ENCODE data around the gene MYO5C. TPM values are rescaled to one million over a fixed set of nuclear protein-coding genes. Genes with fewer than 3 reads are reported as not detected.

MYO5C gene
- total RNA-seq, 1 donor from 2014 or later = 23.0 TPM

DNA sequence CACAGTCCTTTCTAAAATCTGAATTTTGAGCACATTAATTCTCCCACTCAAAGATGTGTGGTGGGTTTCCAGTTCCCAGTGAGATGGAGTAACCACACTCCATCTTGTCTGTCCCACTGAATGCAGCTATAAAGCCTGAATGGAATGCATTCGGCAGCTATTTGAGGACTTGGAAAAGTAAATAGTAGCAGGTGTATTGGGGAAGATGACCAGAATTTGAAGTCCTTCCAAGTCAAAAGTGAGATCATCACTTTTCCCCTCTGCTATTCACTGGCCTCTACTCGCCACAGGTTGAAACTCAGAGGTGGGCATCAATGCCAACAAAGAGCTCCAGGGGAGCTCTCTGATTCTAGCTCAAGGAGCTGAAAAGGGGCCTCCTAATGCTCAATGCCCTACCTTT, 96.3 kb downstream of the MYO5C start:
- H3K9me3 Mint-ChIP-seq = no peaks in the 10 kb centered on the region
- no peak for DNase-seq (ENCODE audit: low spot score in 2 of 2, unreplicated experiment in 2 of 2)
- peaks cover 5% of the 10 kb centered on the region for H3K36me3 Mint-ChIP-seq
- no peak overlapping the region for H3K27ac Mint-ChIP-seq
- H3K27me3 Mint-ChIP-seq (ENCODE audit: low read depth) = no peaks in the 10 kb centered on the region
- no peaks in the 10 kb centered on the region for H3K4me1 Mint-ChIP-seq
- no peak overlapping the region for H3K4me3 Mint-ChIP-seq
- TF ChIP-seq, protein P1, sequence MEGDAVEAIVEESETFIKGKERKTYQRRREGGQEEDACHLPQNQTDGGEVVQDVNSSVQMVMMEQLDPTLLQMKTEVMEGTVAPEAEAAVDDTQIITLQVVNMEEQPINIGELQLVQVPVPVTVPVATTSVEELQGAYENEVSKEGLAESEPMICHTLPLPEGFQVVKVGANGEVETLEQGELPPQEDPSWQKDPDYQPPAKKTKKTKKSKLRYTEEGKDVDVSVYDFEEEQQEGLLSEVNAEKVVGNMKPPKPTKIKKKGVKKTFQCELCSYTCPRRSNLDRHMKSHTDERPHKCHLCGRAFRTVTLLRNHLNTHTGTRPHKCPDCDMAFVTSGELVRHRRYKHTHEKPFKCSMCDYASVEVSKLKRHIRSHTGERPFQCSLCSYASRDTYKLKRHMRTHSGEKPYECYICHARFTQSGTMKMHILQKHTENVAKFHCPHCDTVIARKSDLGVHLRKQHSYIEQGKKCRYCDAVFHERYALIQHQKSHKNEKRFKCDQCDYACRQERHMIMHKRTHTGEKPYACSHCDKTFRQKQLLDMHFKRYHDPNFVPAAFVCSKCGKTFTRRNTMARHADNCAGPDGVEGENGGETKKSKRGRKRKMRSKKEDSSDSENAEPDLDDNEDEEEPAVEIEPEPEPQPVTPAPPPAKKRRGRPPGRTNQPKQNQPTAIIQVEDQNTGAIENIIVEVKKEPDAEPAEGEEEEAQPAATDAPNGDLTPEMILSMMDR (IDR thresholded peaks at IDR 0.05; ENCODE audit: unreplicated experiment) = no peak

DNA sequence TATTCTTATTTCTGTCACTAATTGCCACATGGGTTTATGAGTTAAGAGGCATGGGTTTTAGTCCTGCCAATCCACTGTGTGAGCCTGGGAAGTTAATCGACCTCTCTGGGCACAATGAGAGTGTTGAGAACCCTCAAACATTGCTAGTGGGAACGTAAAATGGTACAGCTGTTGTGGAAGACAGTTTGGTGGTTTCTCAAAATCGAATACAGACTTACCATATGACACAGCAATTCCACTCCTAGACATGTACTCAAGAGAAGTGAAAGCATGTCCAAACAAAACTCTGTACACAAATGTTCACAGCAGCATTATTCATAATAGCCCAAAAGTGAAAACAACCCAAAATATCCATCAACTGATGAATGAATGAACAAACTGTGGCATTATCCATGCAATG, 98.7 kb downstream of the MYO5C start:
- no peak for DNase-seq (ENCODE audit: low spot score in 2 of 2, unreplicated experiment in 2 of 2)
- Mint-ChIP-seq H3K36me3 (peaks cover 3% of the 10 kb centered on the region), H3K4me1 (no peaks in the 10 kb centered on the region), H3K27me3 (ENCODE audit: low read depth) (no peaks in the 10 kb centered on the region), H3K9me3 (no peaks in the 10 kb centered on the region), H3K4me3 (no peak overlapping the region), H3K27ac (no peak overlapping the region)
- TF ChIP-seq, protein P1 (IDR thresholded peaks at IDR 0.05; ENCODE audit: unreplicated experiment) = no peak

DNA sequence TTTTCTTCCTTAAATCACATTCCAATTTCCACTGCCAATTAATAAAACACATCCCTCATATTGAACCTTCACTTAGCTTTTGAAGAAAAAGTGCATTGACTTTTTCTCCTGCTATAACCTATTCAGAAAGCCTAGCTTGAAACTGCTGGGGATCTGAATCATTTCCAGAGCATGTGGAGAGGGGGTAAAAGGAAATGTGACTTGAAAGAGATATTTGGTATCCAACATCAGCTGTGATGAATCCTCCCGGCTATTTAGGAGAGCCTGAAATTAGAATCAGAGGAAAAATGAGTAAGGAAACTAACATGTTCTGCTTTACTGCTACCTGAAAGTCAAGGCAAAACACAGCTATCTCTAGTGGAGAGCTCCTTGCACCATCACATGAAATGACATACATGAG, 101.8 kb downstream of the MYO5C start:
- Mint-ChIP-seq H3K4me1 (no peaks in the 10 kb centered on the region), H3K36me3 (peaks cover 2% of the 10 kb centered on the region), H3K9me3 (no peaks in the 10 kb centered on the region), H3K27ac (no peak overlapping the region), H3K27me3 (ENCODE audit: low read depth) (no peaks in the 10 kb centered on the region), H3K4me3 (no peak overlapping the region)
- TF ChIP-seq, protein P1 (IDR thresholded peaks at IDR 0.05; ENCODE audit: unreplicated experiment) = no peak
- DNase-seq (ENCODE audit: low spot score in 2 of 2, unreplicated experiment in 2 of 2) = no peak

DNA sequence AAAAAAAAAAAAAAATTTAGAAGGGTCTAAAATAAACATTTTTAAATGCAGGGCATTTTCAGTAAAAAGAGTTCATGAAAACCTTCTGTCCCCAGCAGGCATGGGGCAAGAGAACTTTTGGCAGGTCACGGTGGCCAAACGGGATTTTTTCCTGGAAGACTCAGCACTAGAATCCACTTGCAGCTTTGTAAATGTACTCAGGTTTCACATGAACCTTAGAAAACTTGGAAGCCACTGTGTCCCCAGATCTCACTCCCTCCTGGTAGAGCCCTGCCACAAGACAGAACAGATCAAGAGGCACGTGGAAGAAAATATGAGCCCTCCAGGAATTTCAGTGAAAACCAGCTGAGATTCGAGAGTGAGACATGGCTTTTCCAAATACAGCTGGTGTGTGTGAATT, 102.3 kb downstream of the MYO5C start:
- no peak for DNase-seq (ENCODE audit: low spot score in 2 of 2, unreplicated experiment in 2 of 2)
- Mint-ChIP-seq H3K4me1 (no peaks in the 10 kb centered on the region), H3K27ac (no peak overlapping the region), H3K27me3 (ENCODE audit: low read depth) (no peaks in the 10 kb centered on the region), H3K36me3 (peaks cover under 1% of the 10 kb centered on the region), H3K9me3 (no peaks in the 10 kb centered on the region), H3K4me3 (no peak overlapping the region)
- TF ChIP-seq, protein P1 (IDR thresholded peaks at IDR 0.05; ENCODE audit: unreplicated experiment) = no peak

DNA sequence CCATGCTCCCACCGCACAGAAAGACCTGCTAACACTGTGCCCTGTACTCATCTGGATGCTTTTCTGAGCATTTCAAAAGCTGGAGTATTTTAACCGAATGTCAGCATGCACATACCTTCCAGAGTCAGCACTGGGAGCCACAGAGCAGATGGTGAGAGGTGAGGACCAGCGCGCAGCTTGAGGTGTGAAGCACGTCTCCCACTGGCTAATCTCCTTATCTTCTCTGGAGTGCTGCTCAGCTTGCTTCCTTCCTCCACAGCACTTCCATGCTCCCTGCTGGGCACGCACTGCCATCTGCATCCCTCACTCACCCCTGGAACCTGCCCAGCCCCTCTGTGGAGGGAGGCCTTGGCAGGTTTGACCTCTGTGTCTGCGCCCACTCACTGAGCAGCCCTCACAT, 104.4 kb downstream of the MYO5C start, which contains the start of gene GNB5:
Gene GNB5 (minus strand): TSS at position 186 of the 400 bp plus-strand sequence. CDS start 6,716 bp downstream, outside the sequence.
- no peak for DNase-seq (ENCODE audit: low spot score in 2 of 2, unreplicated experiment in 2 of 2)
- no peaks in the 10 kb centered on the region for H3K4me1 Mint-ChIP-seq
- H3K27me3 Mint-ChIP-seq (ENCODE audit: low read depth) = no peaks in the 10 kb centered on the region
- H3K27ac Mint-ChIP-seq = no peak within 1 kb of the TSS
- no peak within 1 kb of the TSS for H3K4me3 Mint-ChIP-seq
- no peaks in the 10 kb centered on the region for H3K9me3 Mint-ChIP-seq
- TF ChIP-seq, protein P1 (IDR thresholded peaks at IDR 0.05; ENCODE audit: unreplicated experiment) = no peak
- no peaks in the 10 kb centered on the region for H3K36me3 Mint-ChIP-seq
